ENCODE results near the gene HNRNPC. TPM values are rescaled to one million over a fixed set of nuclear protein-coding genes. Genes with fewer than 3 reads are reported as not detected.

The HNRNPC gene
- polyA plus RNA-seq = 1,176 and 1,189 TPM in 2 replicates
- polyA minus RNA-seq = 758 and 866 TPM in 2 replicates

- Histone ChIP-seq H3K79me2 (replicated peaks; ENCODE audit: insufficient read depth, low read length) (peaks cover 47% of the 10 kb centered on the region), H3K4me3 (ENCODE audit: low read length) (peak within 1 kb of the TSS; percentile 74), H2AFZ (ENCODE audit: low read depth, low read length) (peak within 1 kb of the TSS; percentile 96), H3F3A (ENCODE audit: insufficient read depth, low read length, poor library complexity, severe bottlenecking) (no peaks in the 10 kb centered on the region), H3K36me3 (ENCODE audit: insufficient read depth, low read length) (peaks cover 4% of the 10 kb centered on the region), H3K9ac (ENCODE audit: low read length) (peak within 1 kb of the TSS; percentile 96), H3K9me3 (ENCODE audit: low read length) (no peaks in the 10 kb centered on the region), H3K4me2 (ENCODE audit: low read length) (peak within 1 kb of the TSS; percentile 91), H3K27ac (ENCODE audit: low read length) (peak within 1 kb of the TSS; percentile 97), H3K9me2 (ENCODE audit: insufficient read depth, low read length) (no peaks in the 10 kb centered on the region), H4K20me1 (ENCODE audit: insufficient read depth) (peaks cover 25% of the 10 kb centered on the region), H3K27me3 (ENCODE audit: insufficient read depth, low read depth, low read length) (no peaks in the 10 kb centered on the region)
- TF ChIP-seq POLR2AphosphoS5 (IDR thresholded peaks at IDR 0.05) (peak; percentile 99), EZH2 (IDR thresholded peaks at IDR 0.05; ENCODE audit: borderline replicate concordance, insufficient read depth, low read length, poor library complexity, severe bottlenecking) (no peak), TAF1 (IDR thresholded peaks at IDR 0.05; ENCODE audit: low read depth) (peak; percentile 93), REST (IDR thresholded peaks at IDR 0.05; ENCODE audit: borderline replicate concordance) (peak; percentile 87), SMC3 (conservative IDR thresholded peaks at IDR 0.05; ENCODE audit: poor library complexity) (peak; percentile 11), EP300 (conservative IDR thresholded peaks at IDR 0.05; ENCODE audit: poor library complexity, severe bottlenecking) (peak; percentile 60), MXI1 (conservative IDR thresholded peaks at IDR 0.05; ENCODE audit: poor library complexity, severe bottlenecking) (peak; percentile 16), RAD21 (conservative IDR thresholded peaks at IDR 0.05) (peak; percentile 20)
- TF ChIP-seq, protein P1, sequence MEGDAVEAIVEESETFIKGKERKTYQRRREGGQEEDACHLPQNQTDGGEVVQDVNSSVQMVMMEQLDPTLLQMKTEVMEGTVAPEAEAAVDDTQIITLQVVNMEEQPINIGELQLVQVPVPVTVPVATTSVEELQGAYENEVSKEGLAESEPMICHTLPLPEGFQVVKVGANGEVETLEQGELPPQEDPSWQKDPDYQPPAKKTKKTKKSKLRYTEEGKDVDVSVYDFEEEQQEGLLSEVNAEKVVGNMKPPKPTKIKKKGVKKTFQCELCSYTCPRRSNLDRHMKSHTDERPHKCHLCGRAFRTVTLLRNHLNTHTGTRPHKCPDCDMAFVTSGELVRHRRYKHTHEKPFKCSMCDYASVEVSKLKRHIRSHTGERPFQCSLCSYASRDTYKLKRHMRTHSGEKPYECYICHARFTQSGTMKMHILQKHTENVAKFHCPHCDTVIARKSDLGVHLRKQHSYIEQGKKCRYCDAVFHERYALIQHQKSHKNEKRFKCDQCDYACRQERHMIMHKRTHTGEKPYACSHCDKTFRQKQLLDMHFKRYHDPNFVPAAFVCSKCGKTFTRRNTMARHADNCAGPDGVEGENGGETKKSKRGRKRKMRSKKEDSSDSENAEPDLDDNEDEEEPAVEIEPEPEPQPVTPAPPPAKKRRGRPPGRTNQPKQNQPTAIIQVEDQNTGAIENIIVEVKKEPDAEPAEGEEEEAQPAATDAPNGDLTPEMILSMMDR (IDR thresholded peaks at IDR 0.05; ENCODE audit: poor library complexity, severe bottlenecking) = peak; percentile 54
Observed at GRCh38 chr14:21269252-21270046, at the start of gene HNRNPC. Gene HNRNPC, minus strand, starts transcription at chr14:21269442. Its CDS starts 35,249 bp downstream, at chr14:21234193.

DNA sequence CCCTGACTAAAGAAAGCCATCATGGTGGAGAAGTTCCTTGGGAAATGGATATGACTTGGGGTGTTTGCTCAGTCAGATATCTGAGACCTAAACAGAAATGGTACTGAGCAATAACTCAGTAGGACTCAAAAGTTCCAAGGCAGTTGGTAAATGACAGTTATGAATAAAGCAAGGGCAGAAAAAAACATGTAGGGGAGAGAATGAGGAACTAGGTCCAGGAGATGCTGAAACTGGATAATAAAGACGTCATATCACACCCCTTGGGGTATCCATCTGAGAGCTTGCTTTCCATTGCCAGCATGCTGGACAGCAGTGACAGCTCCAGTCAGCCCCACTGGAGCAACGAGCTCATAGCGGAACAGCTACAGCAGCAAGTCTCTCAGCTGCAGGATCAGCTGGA lies 48.2 kb upstream of the HNRNPC start:
- no peak for TF ChIP-seq RAD21 (conservative IDR thresholded peaks at IDR 0.05)
- no peak for TF ChIP-seq SMC3 (conservative IDR thresholded peaks at IDR 0.05; ENCODE audit: poor library complexity)
- TF ChIP-seq MXI1 (conservative IDR thresholded peaks at IDR 0.05; ENCODE audit: poor library complexity, severe bottlenecking) = no peak
- no peak for TF ChIP-seq TAF1 (IDR thresholded peaks at IDR 0.05; ENCODE audit: low read depth)
- TF ChIP-seq EZH2 (IDR thresholded peaks at IDR 0.05; ENCODE audit: borderline replicate concordance, insufficient read depth, low read length, poor library complexity, severe bottlenecking) = no peak
- TF ChIP-seq REST (IDR thresholded peaks at IDR 0.05; ENCODE audit: borderline replicate concordance) = no peak
- TF ChIP-seq, protein P1 (IDR thresholded peaks at IDR 0.05; ENCODE audit: poor library complexity, severe bottlenecking) = no peak
- TF ChIP-seq POLR2AphosphoS5 (IDR thresholded peaks at IDR 0.05) = no peak
- TF ChIP-seq EP300 (conservative IDR thresholded peaks at IDR 0.05; ENCODE audit: poor library complexity, severe bottlenecking) = no peak
- H2AFZ ChIP-seq (ENCODE audit: low read depth, low read length) = no peak overlapping the region

More for the DNA sequence above, 48.2 kb upstream of the HNRNPC start:
- Histone ChIP-seq H4K20me1 (ENCODE audit: insufficient read depth) (no peaks in the 10 kb centered on the region), H3K9me2 (ENCODE audit: insufficient read depth, low read length) (no peaks in the 10 kb centered on the region), H3K9me3 (ENCODE audit: low read length) (no peaks in the 10 kb centered on the region), H3K4me2 (ENCODE audit: low read length) (no peak overlapping the region), H3F3A (ENCODE audit: insufficient read depth, low read length, poor library complexity, severe bottlenecking) (no peaks in the 10 kb centered on the region), H3K4me3 (ENCODE audit: low read length) (no peak overlapping the region), H3K79me2 (replicated peaks; ENCODE audit: insufficient read depth, low read length) (no peaks in the 10 kb centered on the region), H3K27ac (ENCODE audit: low read length) (no peak overlapping the region), H3K27me3 (ENCODE audit: insufficient read depth, low read depth, low read length) (no peaks in the 10 kb centered on the region), H3K9ac (ENCODE audit: low read length) (no peak overlapping the region), H3K36me3 (ENCODE audit: insufficient read depth, low read length) (no peaks in the 10 kb centered on the region)

All from neural cell (in vitro differentiated cells).